Stomach (tissue), 4 donors: ENCODE results near the gene GSX1.

Experiments
- EP300 ChIP-seq: sonication (generic); formaldehyde crosslinking; IDR thresholded peaks from one replicate; pipeline ENCODE4 v1.6.1; 2017; ENCODE audit warnings: antibody characterized with exemption
- POLR2A ChIP-seq, 4 donors: fragments of 450-650 bp; IDR thresholded peaks; one replicate each; pipeline ENCODE4 v1.6.1; 2016; ENCODE audit warnings: antibody characterized with exemption in 4 of 4, control low read depth in 2 of 4, mild to moderate bottlenecking in 1 of 4, moderate library complexity in 1 of 4
- POLR2AphosphoS5 ChIP-seq, 3 donors: sonication (generic); formaldehyde crosslinking; IDR thresholded peaks; one replicate each; pipeline ENCODE4 v1.6.1; 2016; ENCODE audit warnings: antibody characterized with exemption in 3 of 3
- TF ChIP-seq, protein P1 (sequence below), 7 experiments: fragments of 450-650 bp in 4 of 7; fragments of 200-600 bp in 3 of 7; sonication (generic) in 3 of 7; IDR thresholded peaks; one replicate each; pipeline ENCODE4 v1.5.1; 2016 to 2019; ENCODE audit warnings: antibody characterized with exemption in 7 of 7, control low read depth in 2 of 7, mild to moderate bottlenecking in 1 of 7

DNA sequence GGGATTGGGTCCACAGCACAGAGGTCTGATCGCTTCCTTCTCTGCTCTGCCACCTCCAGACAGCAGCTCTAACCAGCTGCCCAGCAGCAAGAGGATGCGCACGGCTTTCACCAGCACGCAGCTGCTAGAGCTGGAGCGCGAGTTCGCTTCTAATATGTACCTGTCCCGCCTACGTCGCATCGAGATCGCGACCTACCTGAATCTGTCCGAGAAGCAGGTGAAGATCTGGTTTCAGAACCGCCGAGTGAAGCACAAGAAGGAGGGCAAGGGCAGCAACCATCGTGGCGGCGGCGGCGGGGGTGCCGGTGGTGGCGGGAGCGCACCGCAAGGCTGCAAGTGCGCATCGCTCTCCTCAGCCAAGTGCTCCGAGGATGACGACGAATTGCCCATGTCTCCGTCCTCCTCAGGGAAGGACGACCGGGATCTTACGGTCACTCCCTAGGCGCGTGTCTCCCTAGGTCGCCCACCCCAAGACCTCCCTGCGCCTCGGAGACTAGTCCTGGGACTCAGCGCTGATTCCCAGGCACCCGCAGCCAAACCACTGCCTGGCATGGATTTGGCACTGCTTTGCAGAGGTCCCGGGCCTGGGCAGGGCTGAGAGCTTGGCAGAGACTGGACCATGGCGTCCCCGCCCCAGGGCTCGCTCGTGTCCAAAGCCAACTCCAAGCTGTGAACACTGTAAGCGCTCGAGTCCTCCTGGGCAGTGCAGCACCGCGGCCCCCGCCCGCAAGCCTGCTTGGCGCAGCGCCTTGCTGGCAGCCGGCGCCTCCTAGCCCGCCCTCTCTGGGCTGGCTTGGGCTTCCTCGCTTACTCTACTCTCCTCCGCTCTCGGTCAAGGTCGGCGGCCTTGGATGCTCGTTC lies 1.5 kb downstream of the GSX1 start:
- TF ChIP-seq, protein P1, sequence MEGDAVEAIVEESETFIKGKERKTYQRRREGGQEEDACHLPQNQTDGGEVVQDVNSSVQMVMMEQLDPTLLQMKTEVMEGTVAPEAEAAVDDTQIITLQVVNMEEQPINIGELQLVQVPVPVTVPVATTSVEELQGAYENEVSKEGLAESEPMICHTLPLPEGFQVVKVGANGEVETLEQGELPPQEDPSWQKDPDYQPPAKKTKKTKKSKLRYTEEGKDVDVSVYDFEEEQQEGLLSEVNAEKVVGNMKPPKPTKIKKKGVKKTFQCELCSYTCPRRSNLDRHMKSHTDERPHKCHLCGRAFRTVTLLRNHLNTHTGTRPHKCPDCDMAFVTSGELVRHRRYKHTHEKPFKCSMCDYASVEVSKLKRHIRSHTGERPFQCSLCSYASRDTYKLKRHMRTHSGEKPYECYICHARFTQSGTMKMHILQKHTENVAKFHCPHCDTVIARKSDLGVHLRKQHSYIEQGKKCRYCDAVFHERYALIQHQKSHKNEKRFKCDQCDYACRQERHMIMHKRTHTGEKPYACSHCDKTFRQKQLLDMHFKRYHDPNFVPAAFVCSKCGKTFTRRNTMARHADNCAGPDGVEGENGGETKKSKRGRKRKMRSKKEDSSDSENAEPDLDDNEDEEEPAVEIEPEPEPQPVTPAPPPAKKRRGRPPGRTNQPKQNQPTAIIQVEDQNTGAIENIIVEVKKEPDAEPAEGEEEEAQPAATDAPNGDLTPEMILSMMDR (IDR thresholded peaks at IDR 0.05): no peak
- TF ChIP-seq POLR2AphosphoS5 (IDR thresholded peaks at IDR 0.05): no peak
- no peak for TF ChIP-seq EP300
- no peak for TF ChIP-seq POLR2A (IDR thresholded peaks at IDR 0.05)
